MCF 10A (cell line): ENCODE data around the gene ARTN. TPM values are rescaled to one million over a fixed set of nuclear protein-coding genes. Genes with fewer than 3 reads are reported as not detected.

Source experiments
- Bru-seq: library from RNA; stranded (reverse); fragments of 400-500 nt; gene quantifications from one replicate; lab custom pipeline; 2021; lab: Mats Ljungman, UMichigan
- BruChase-seq, 2 experiments: library from RNA; stranded (reverse); fragments of 400-500 nt; gene quantifications; one replicate each; lab custom pipeline; 2021; lab: Mats Ljungman, UMichigan
- BruUV-seq: library from RNA; stranded (reverse); fragments of 400-500 nt; replicated peaks from 2 replicates; lab custom pipeline; 2021; lab: Mats Ljungman, UMichigan
- CTCF ChIA-PET: fragments of 300-600 bp; sonication (Branson Sonifier 250); formaldehyde crosslinking; extraction: SDS; loops from one replicate; lab custom pipeline; 2021; ENCODE audit warnings: antibody characterized with exemption, inconsistent platforms; lab: Yijun Ruan, JAX
- POLR2A ChIA-PET: fragments of 300-600, 350-650 bp; sonication (Branson Sonifier 250); formaldehyde crosslinking; extraction: SDS; loops from one replicate; lab custom pipeline; 2020; ENCODE audit warnings: antibody characterized with exemption, inconsistent platforms; lab: Yijun Ruan, JAX
- DNase-seq: peaks from one replicate; pipeline ENCODE4 v3.0.0-alpha.2; 2018; ENCODE audit not compliant: unreplicated experiment
- H3K27ac Mint-ChIP-seq: one replicate; pipeline ENCODE4 v1.8.0; 2022; ENCODE audit warnings: mild to moderate bottlenecking, low read depth, mixed read lengths; ENCODE audit not compliant: unreplicated experiment
- H3K27me3 Mint-ChIP-seq: one replicate; pipeline ENCODE4 v1.8.0; 2022; ENCODE audit warnings: mixed read lengths; ENCODE audit not compliant: insufficient read depth, unreplicated experiment
- H3K36me3 Mint-ChIP-seq: one replicate; pipeline ENCODE4 v1.8.0; 2022; ENCODE audit warnings: mild to moderate bottlenecking, moderate library complexity, mixed read lengths; ENCODE audit not compliant: insufficient read depth, unreplicated experiment
- H3K4me1 Mint-ChIP-seq: one replicate; pipeline ENCODE4 v1.8.0; 2022; ENCODE audit warnings: mixed read lengths; ENCODE audit not compliant: insufficient read depth, unreplicated experiment
- H3K4me3 Mint-ChIP-seq: one replicate; pipeline ENCODE4 v1.8.0; 2022; ENCODE audit warnings: mild to moderate bottlenecking, moderate library complexity, mixed read lengths; ENCODE audit not compliant: unreplicated experiment
- H3K9me3 Mint-ChIP-seq: one replicate; pipeline ENCODE4 v1.8.0; 2022; ENCODE audit warnings: mixed read lengths; ENCODE audit not compliant: unreplicated experiment
- intact Hi-C: fragments of 100-400 bp; cut with micrococcal nuclease; formaldehyde crosslinking; loops from 2 replicates; pipeline ENCODE4 v1.14.1; 2022
- long read RNA-seq: library from polyadenylated mRNA; stranded (forward); transcript quantifications from one replicate; pipeline ENCODE4 v2.0.0, GENCODE V29; 2022
- total RNA-seq: library from RNA; stranded (reverse); gene quantifications from 2 replicates; pipeline ENCODE4 v1.2.3, GENCODE V29; 2022
- TF ChIP-seq, protein P1 (sequence below): fragments of 200-600 bp; IDR thresholded peaks from one replicate; pipeline ENCODE4 v1.8.0; 2022; ENCODE audit warnings: antibody characterized with exemption, mild to moderate bottlenecking; ENCODE audit not compliant: unreplicated experiment

ARTN gene
- total RNA-seq = 1.9 TPM in 2 replicates
- percentile 26 among the genes with signal in this experiment for Bru-seq, nascent RNA
- percentile 72 among the genes with signal in this experiment for BruChase-seq, experiment 1, labeled RNA remaining after a 6-hour chase
- percentile 49 among the genes with signal in this experiment for BruChase-seq, experiment 2, labeled RNA remaining after a 2-hour chase
- long read RNA-seq, partial matches to known transcripts = 1 of 4 reads
- long read RNA-seq, other reads (novel, unspliced or antisense) = 1 of 4 reads

GRCh38 chr1:43933386-43934100, at the start of gene ARTN:
Gene ARTN, plus strand, starts transcription at chr1:43933801. Its CDS starts 1,856 bp downstream, at chr1:43935657.
- TF ChIP-seq, protein P1, sequence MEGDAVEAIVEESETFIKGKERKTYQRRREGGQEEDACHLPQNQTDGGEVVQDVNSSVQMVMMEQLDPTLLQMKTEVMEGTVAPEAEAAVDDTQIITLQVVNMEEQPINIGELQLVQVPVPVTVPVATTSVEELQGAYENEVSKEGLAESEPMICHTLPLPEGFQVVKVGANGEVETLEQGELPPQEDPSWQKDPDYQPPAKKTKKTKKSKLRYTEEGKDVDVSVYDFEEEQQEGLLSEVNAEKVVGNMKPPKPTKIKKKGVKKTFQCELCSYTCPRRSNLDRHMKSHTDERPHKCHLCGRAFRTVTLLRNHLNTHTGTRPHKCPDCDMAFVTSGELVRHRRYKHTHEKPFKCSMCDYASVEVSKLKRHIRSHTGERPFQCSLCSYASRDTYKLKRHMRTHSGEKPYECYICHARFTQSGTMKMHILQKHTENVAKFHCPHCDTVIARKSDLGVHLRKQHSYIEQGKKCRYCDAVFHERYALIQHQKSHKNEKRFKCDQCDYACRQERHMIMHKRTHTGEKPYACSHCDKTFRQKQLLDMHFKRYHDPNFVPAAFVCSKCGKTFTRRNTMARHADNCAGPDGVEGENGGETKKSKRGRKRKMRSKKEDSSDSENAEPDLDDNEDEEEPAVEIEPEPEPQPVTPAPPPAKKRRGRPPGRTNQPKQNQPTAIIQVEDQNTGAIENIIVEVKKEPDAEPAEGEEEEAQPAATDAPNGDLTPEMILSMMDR = no peak
- H3K27me3 Mint-ChIP-seq = no peaks in the 10 kb centered on the region
- H3K9me3 Mint-ChIP-seq = no peaks in the 10 kb centered on the region
- H3K4me3 Mint-ChIP-seq = peak within 1 kb of the TSS; percentile 34
- intact Hi-C loops = loop anchor here (1.0 to 10.0 kb wide), 5 partner anchors 24 to 699 kb away; partner anchors contain the start of gene ST3GAL3
- CTCF ChIA-PET = interaction anchor here (0.5 to 13.0 kb wide), 18 partner anchors 8 to 1080 kb away, joined by 3 to 369 read pairs (median 8); partner anchors contain the start of gene IPO13
- POLR2A ChIA-PET = interaction anchor here (0.7 to 3.3 kb wide), 6 partner anchors 12 to 170 kb away, joined by 3 to 34 read pairs (median 4); no protein-coding TSS in a partner anchor
- peaks cover 35% of the 10 kb centered on the region for H3K4me1 Mint-ChIP-seq
- TSS peak; percentile 25 for BruUV-seq
- H3K27ac Mint-ChIP-seq = no peak within 1 kb of the TSS
- peak; percentile 45 for DNase-seq
- no peaks in the 10 kb centered on the region for H3K36me3 Mint-ChIP-seq

DNA sequence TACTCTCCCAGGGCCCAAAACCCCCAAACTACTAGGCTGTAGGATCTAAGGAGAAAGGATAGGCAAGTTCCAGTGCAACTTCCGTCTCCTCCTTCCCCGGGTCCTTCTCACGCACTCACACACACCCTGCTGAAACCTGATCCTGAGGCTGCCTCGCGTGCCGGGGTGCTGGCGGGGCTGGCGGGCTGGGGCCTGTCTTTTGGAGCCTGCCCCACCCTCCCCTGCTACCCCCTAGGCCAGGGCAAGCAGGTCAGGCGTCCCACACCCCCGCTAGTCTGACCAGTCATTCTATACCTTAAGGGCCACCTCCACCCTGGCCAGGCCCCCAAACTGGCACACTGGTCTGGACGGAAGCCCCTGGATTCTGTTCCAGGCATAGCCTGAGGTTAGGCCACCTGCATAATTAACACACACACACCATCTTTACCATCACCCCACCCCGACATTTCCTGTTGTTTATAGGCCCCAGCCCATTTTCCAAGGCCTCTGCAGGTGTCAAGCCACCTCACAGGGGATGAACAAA, 48.3 kb upstream of the ARTN start:
- no peaks in the 10 kb centered on the region for H3K4me1 Mint-ChIP-seq
- H3K27ac Mint-ChIP-seq = no peak overlapping the region
- H3K36me3 Mint-ChIP-seq = no peaks in the 10 kb centered on the region
- TF ChIP-seq, protein P1 = no peak
- H3K4me3 Mint-ChIP-seq = no peak overlapping the region
- no peaks in the 10 kb centered on the region for H3K9me3 Mint-ChIP-seq
- intact Hi-C loops = no loop called here
- H3K27me3 Mint-ChIP-seq = no peaks in the 10 kb centered on the region
- peak; percentile 29 for DNase-seq
- ChIA-PET POLR2A (no interaction called here), CTCF (interaction anchor here (0.9 kb wide), 1 partner anchor 49 kb away, joined by 8 read pairs; no protein-coding TSS in a partner anchor)
- BruUV-seq = no TSS peak

- DNase-seq = no peak
- Mint-ChIP-seq H3K9me3 (no peaks in the 10 kb centered on the region), H3K4me1 (no peaks in the 10 kb centered on the region), H3K4me3 (no peak overlapping the region), H3K27ac (no peak overlapping the region), H3K27me3 (no peaks in the 10 kb centered on the region), H3K36me3 (no peaks in the 10 kb centered on the region)
- intact Hi-C loops = no loop called here
- TF ChIP-seq, protein P1 = no peak
- no TSS peak for BruUV-seq
- CTCF ChIA-PET = no interaction called here
- POLR2A ChIA-PET = interaction anchor here (0.7 kb wide), 2 partner anchors 123 to 578 kb away, joined by 3 read pairs; no protein-coding TSS in a partner anchor
Observed at GRCh38 chr1:43887748-43888147, 45.9 kb upstream of the ARTN start.
